ENCODE measurements around the gene GPC5. TPM values are rescaled to one million over a fixed set of nuclear protein-coding genes. Genes with fewer than 3 reads are reported as not detected.

Gene GPC5
- total and polyA plus RNA-seq, 4 donors, result 0.51 to 22.4 (median 2.0) TPM

DNA sequence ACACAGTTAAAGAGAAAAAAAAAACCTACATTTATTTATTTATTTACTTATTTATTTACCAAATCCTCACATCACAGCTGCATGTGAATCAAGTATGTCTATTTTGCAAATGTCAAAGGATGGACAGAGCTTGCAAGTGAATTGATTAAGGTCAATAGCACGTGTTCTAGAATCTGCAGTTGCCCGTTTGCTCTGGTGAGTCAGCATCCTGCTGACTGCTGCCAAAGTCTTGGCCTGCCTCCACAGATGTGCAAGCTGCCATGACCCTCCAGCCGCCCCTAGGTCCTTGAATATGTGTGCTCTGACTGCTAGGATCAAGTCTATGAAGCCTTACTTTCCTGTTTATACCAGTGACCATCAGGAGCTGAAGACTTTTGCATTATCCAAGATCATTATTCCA is 320.6 kb downstream of the GPC5 start:
- 9% methylated on average over 3 of the region's 3 CpGs for WGBS

More for the DNA sequence above, 320.6 kb downstream of the GPC5 start:
- Histone ChIP-seq H3K9me3 (ENCODE audit: control insufficient read depth in 4 of 4, low read length in 3 of 4) (no peaks in the 10 kb centered on the region), H3K36me3 (ENCODE audit: control insufficient read depth in 4 of 4, insufficient read depth in 3 of 4, low read depth in 1 of 4, low read length in 3 of 4) (no peaks in the 10 kb centered on the region), H3K27me3 (ENCODE audit: control insufficient read depth in 4 of 4, insufficient read depth in 4 of 4, low read length in 3 of 4) (no peaks in the 10 kb centered on the region), H3K27ac (ENCODE audit: low read depth in 1 of 2, low read length in 2 of 2) (no peak overlapping the region), H3K4me3 (ENCODE audit: low read depth in 1 of 3, low read length in 3 of 3) (no peak overlapping the region), H3K9ac (ENCODE audit: low read depth in 1 of 2, low read length in 2 of 2) (no peak overlapping the region), H3K4me1 (ENCODE audit: control insufficient read depth in 4 of 4, insufficient read depth in 4 of 4, low read length in 3 of 4) (no peaks in the 10 kb centered on the region)
- TF ChIP-seq RAD21 (IDR thresholded peaks at IDR 0.05), result peak in 1 of 2 donors; percentile 24
- TF ChIP-seq GABPA (IDR thresholded peaks at IDR 0.05 in 1 of 2, conservative IDR thresholded peaks at IDR 0.05 in 1 of 2), result no peak
- peak in 1 of 2 donors; percentile 60 for TF ChIP-seq JUND (IDR thresholded peaks at IDR 0.05)
- TF ChIP-seq SP1 (IDR thresholded peaks at IDR 0.05), result no peak
- TF ChIP-seq, protein P1, sequence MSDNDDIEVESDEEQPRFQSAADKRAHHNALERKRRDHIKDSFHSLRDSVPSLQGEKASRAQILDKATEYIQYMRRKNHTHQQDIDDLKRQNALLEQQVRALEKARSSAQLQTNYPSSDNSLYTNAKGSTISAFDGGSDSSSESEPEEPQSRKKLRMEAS (IDR thresholded peaks at IDR 0.05), result peak; percentile 36
- TF ChIP-seq, protein P2, sequence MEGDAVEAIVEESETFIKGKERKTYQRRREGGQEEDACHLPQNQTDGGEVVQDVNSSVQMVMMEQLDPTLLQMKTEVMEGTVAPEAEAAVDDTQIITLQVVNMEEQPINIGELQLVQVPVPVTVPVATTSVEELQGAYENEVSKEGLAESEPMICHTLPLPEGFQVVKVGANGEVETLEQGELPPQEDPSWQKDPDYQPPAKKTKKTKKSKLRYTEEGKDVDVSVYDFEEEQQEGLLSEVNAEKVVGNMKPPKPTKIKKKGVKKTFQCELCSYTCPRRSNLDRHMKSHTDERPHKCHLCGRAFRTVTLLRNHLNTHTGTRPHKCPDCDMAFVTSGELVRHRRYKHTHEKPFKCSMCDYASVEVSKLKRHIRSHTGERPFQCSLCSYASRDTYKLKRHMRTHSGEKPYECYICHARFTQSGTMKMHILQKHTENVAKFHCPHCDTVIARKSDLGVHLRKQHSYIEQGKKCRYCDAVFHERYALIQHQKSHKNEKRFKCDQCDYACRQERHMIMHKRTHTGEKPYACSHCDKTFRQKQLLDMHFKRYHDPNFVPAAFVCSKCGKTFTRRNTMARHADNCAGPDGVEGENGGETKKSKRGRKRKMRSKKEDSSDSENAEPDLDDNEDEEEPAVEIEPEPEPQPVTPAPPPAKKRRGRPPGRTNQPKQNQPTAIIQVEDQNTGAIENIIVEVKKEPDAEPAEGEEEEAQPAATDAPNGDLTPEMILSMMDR (IDR thresholded peaks at IDR 0.05; ENCODE audit: low read depth, low read length, missing input control), result no peak
- no peak for TF ChIP-seq YY1 (IDR thresholded peaks at IDR 0.05)
- TF ChIP-seq, protein P3, sequence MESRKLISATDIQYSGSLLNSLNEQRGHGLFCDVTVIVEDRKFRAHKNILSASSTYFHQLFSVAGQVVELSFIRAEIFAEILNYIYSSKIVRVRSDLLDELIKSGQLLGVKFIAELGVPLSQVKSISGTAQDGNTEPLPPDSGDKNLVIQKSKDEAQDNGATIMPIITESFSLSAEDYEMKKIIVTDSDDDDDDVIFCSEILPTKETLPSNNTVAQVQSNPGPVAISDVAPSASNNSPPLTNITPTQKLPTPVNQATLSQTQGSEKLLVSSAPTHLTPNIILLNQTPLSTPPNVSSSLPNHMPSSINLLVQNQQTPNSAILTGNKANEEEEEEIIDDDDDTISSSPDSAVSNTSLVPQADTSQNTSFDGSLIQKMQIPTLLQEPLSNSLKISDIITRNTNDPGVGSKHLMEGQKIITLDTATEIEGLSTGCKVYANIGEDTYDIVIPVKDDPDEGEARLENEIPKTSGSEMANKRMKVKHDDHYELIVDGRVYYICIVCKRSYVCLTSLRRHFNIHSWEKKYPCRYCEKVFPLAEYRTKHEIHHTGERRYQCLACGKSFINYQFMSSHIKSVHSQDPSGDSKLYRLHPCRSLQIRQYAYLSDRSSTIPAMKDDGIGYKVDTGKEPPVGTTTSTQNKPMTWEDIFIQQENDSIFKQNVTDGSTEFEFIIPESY (IDR thresholded peaks at IDR 0.05), result no peak
- TF ChIP-seq, protein P4, sequence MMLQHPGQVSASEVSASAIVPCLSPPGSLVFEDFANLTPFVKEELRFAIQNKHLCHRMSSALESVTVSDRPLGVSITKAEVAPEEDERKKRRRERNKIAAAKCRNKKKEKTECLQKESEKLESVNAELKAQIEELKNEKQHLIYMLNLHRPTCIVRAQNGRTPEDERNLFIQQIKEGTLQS (IDR thresholded peaks at IDR 0.05), result peak; percentile 66
- no peak for TF ChIP-seq HNF4G (IDR thresholded peaks at IDR 0.05)
- no peak for TF ChIP-seq FOXA1 (IDR thresholded peaks at IDR 0.05)
- TF ChIP-seq HNF4A (conservative IDR thresholded peaks at IDR 0.05), result peak; percentile 24 to 53
- TF ChIP-seq NR2F2 (IDR thresholded peaks at IDR 0.05), result no peak
- no peak for TF ChIP-seq FOXA2 (IDR thresholded peaks at IDR 0.05)
- no peak for TF ChIP-seq TAF1 (conservative IDR thresholded peaks at IDR 0.05)
- peak; percentile 18 for TF ChIP-seq RXRA (IDR thresholded peaks at IDR 0.05)
- TF ChIP-seq, protein P5, sequence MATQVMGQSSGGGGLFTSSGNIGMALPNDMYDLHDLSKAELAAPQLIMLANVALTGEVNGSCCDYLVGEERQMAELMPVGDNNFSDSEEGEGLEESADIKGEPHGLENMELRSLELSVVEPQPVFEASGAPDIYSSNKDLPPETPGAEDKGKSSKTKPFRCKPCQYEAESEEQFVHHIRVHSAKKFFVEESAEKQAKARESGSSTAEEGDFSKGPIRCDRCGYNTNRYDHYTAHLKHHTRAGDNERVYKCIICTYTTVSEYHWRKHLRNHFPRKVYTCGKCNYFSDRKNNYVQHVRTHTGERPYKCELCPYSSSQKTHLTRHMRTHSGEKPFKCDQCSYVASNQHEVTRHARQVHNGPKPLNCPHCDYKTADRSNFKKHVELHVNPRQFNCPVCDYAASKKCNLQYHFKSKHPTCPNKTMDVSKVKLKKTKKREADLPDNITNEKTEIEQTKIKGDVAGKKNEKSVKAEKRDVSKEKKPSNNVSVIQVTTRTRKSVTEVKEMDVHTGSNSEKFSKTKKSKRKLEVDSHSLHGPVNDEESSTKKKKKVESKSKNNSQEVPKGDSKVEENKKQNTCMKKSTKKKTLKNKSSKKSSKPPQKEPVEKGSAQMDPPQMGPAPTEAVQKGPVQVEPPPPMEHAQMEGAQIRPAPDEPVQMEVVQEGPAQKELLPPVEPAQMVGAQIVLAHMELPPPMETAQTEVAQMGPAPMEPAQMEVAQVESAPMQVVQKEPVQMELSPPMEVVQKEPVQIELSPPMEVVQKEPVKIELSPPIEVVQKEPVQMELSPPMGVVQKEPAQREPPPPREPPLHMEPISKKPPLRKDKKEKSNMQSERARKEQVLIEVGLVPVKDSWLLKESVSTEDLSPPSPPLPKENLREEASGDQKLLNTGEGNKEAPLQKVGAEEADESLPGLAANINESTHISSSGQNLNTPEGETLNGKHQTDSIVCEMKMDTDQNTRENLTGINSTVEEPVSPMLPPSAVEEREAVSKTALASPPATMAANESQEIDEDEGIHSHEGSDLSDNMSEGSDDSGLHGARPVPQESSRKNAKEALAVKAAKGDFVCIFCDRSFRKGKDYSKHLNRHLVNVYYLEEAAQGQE (IDR thresholded peaks at IDR 0.05), result no peak
- no peak for TF ChIP-seq EGR1 (IDR thresholded peaks at IDR 0.05; ENCODE audit: low read depth in 2 of 2)
- DNase-seq (ENCODE audit: low spot score), result no peak
